GM10266 (cell line): ENCODE results near the gene CPE.

Experiments
- DNase-seq: peaks from one replicate; pipeline ENCODE4 v3.0.0; 2012; ENCODE audit errors: extremely low spot score
- CTCF ChIP-seq: IDR thresholded peaks from 2 replicates; pipeline ENCODE4 v1.5.1; 2012; ENCODE audit warnings: mild to moderate bottlenecking, low read depth; ENCODE audit not compliant: control insufficient read depth, insufficient read depth; ENCODE audit errors: missing control alignments

CPE gene

GRCh38 chr4:165403048-165403447 lies 24.2 kb downstream of the CPE start:
- DNase-seq: no peak
- no peak for TF ChIP-seq CTCF

GRCh38 chr4:165403637-165404036 lies 24.8 kb downstream of the CPE start:
- TF ChIP-seq CTCF: no peak
- no peak for DNase-seq

- DNase-seq: no peak
- TF ChIP-seq CTCF: no peak
Measured at GRCh38 chr4:165404080-165404479, 25.3 kb downstream of the CPE start.

GRCh38 chr4:165404696-165405095 lies 25.9 kb downstream of the CPE start:
- DNase-seq: no peak
- TF ChIP-seq CTCF: no peak

GRCh38 chr4:165410214-165410613 lies 31.4 kb downstream of the CPE start:
- no peak for DNase-seq
- no peak for TF ChIP-seq CTCF

GRCh38 chr4:165415910-165416309 lies 37.1 kb downstream of the CPE start:
- no peak for DNase-seq

GRCh38 chr4:165418073-165418472 lies 39.3 kb downstream of the CPE start:
- DNase-seq: no peak
- TF ChIP-seq CTCF: no peak

More at GRCh38 chr4:165415910-165416309, 37.1 kb downstream of the CPE start:
- TF ChIP-seq CTCF: no peak
